ENCODE measurements around the gene HOOK2. TPM values are rescaled to one million over a fixed set of nuclear protein-coding genes. Genes with fewer than 3 reads are reported as not detected.

HOOK2 gene
- total and polyA plus RNA-seq, 2 of the 13 experiments (the other 11 are each of a cell fraction or from before 2014, with no cell fraction given), result 9.2 to 12.9 TPM

- TF ChIP-seq ZNF143 (CRISPR knock-in tag; IDR thresholded peaks at IDR 0.05) (no peak), ZNF232 (CRISPR knock-in tag; IDR thresholded peaks at IDR 0.05; ENCODE audit: borderline replicate concordance) (no peak), SMARCE1 (IDR thresholded peaks at IDR 0.05; ENCODE audit: borderline replicate concordance) (no peak), NBN (conservative IDR thresholded peaks at IDR 0.05) (no peak), ZNF367 (CRISPR knock-in tag; IDR thresholded peaks at IDR 0.05; ENCODE audit: borderline replicate concordance) (no peak), HCFC1 (IDR thresholded peaks at IDR 0.05; ENCODE audit: low read depth, low read length) (no peak), ZNF33B (CRISPR knock-in tag; IDR thresholded peaks at IDR 0.05) (no peak), ZNF703 (CRISPR knock-in tag; IDR thresholded peaks at IDR 0.05; ENCODE audit: borderline replicate concordance) (no peak), ZBTB37 (CRISPR knock-in tag; IDR thresholded peaks at IDR 0.05) (no peak), IRF9 (CRISPR knock-in tag; IDR thresholded peaks at IDR 0.05; ENCODE audit: borderline replicate concordance) (0 out of 2 replicates have a peak, but pooled peaks have one; percentile 47), KMT2B (CRISPR knock-in tag; IDR thresholded peaks at IDR 0.05) (no peak), CEBPZ (IDR thresholded peaks at IDR 0.05; ENCODE audit: low read length) (no peak), GTF3A (CRISPR knock-in tag; conservative IDR thresholded peaks at IDR 0.05) (no peak), NFYB (CRISPR knock-in tag; IDR thresholded peaks at IDR 0.05) (no peak), FOXA3 (CRISPR knock-in tag; IDR thresholded peaks at IDR 0.05) (peak; percentile 21; the same call in 1 of the 2 replicates), HMGXB4 (CRISPR knock-in tag; IDR thresholded peaks at IDR 0.05; ENCODE audit: borderline replicate concordance in 1 of 2, low read depth in 1 of 2) (peak in 1 of 2 experiments; percentile 55; a peak in 1 of 4 replicates), ZBTB2 (CRISPR knock-in tag; IDR thresholded peaks at IDR 0.05; ENCODE audit: low read depth) (no peak; the same call in 1 of the 2 replicates), ZNF563 (CRISPR knock-in tag; IDR thresholded peaks at IDR 0.05) (no peak), TIGD3 (CRISPR knock-in tag; IDR thresholded peaks at IDR 0.05; ENCODE audit: borderline replicate concordance) (no peak)
Observed at GRCh38 chr19:12789904-12790619, 14.7 kb upstream of the HOOK2 start (continued).

Data from HepG2 (cell line).